Nephron (organoid): ENCODE data around the gene POLD2.

Experiments used
- H3K27ac Mint-ChIP-seq, 3 experiments: 2 replicates each; pipeline ENCODE4 v1.8.0; 2020; ENCODE audit warnings: mixed read lengths in 3 of 3, mild to moderate bottlenecking in 2 of 3, moderate library complexity in 1 of 3
- H3K27me3 Mint-ChIP-seq: 2 replicates; pipeline ENCODE4 v1.8.0; 2021; ENCODE audit warnings: low read depth, mild to moderate bottlenecking, moderate library complexity, mixed read lengths
- H3K36me3 Mint-ChIP-seq: 2 replicates; pipeline ENCODE4 v1.8.0; 2020; ENCODE audit warnings: low read depth, mixed read lengths
- H3K4me1 Mint-ChIP-seq: 2 replicates; pipeline ENCODE4 v1.8.0; 2020; ENCODE audit warnings: mixed read lengths
- H3K4me3 Mint-ChIP-seq, 3 experiments: 2 replicates each; pipeline ENCODE4 v1.8.0; 2020; ENCODE audit warnings: mild to moderate bottlenecking in 3 of 3, mixed read lengths in 3 of 3, moderate library complexity in 2 of 3
- H3K9me3 Mint-ChIP-seq: 2 replicates; pipeline ENCODE4 v1.8.0; 2020; ENCODE audit warnings: mixed read lengths
- TF ChIP-seq, protein P1 (sequence below), 3 experiments: fragments of 200-600 bp; sonication (generic); IDR thresholded peaks; one replicate each; pipeline ENCODE4 v1.5.0; 2021; ENCODE audit warnings: antibody characterized with exemption in 3 of 3; ENCODE audit not compliant: unreplicated experiment in 3 of 3

The POLD2 gene

DNA sequence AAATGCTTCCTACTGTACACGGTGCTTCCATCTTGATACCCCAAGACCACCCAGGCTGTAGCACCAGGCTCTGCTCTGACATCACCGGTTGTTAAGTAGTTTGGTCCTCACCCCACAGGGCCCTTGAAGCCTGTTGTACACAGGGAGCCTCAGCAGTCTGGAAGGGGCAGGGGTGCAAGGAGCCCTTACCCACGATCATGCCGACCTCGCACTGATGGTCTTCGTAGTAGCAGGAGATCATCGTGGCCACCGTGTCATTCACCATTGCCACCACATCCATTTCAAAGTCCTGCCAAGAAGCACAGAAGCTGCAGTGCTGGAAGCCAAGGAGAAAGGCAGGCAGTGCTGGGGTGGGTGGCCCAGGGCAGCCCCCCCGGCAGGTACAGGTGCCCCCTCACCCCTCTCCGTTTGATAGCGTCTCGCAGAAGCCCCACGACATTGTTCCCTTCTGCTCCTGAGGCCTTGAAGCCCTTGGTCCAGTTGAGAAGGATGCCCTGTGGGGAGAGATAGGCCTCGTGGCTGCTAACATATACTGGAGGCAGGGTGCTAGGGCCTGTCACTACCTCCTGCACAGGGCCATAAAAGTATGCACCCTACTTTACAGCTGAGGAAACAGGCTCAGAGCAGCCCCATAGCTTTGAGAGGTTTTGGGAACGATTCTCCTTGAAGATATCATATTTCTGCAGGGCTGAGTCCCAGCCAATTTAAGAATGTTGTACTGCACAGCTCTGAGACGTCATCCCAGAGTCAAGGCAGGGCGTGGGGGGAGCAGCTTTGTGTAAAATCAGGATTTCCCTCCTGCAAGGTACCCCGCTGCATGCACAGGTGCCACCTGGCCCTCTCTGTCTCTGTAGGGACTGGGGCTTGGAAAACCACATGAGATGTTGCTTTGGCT, 26.5 kb upstream of the POLD2 start:
- H3K27ac Mint-ChIP-seq = peak overlapping the region; percentile 90 to 92 (median 91)
- H3K4me3 Mint-ChIP-seq = peak overlapping the region in 1 of 3 experiments; percentile 15
- no peaks in the 10 kb centered on the region for H3K36me3 Mint-ChIP-seq
- H3K27me3 Mint-ChIP-seq = peaks cover 37% of the 10 kb centered on the region
- H3K4me1 Mint-ChIP-seq = peaks cover 48% of the 10 kb centered on the region
- no peaks in the 10 kb centered on the region for H3K9me3 Mint-ChIP-seq
- TF ChIP-seq, protein P1, sequence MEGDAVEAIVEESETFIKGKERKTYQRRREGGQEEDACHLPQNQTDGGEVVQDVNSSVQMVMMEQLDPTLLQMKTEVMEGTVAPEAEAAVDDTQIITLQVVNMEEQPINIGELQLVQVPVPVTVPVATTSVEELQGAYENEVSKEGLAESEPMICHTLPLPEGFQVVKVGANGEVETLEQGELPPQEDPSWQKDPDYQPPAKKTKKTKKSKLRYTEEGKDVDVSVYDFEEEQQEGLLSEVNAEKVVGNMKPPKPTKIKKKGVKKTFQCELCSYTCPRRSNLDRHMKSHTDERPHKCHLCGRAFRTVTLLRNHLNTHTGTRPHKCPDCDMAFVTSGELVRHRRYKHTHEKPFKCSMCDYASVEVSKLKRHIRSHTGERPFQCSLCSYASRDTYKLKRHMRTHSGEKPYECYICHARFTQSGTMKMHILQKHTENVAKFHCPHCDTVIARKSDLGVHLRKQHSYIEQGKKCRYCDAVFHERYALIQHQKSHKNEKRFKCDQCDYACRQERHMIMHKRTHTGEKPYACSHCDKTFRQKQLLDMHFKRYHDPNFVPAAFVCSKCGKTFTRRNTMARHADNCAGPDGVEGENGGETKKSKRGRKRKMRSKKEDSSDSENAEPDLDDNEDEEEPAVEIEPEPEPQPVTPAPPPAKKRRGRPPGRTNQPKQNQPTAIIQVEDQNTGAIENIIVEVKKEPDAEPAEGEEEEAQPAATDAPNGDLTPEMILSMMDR (IDR thresholded peaks at IDR 0.05; ENCODE audit: unreplicated experiment in 3 of 3) = no peak

DNA sequence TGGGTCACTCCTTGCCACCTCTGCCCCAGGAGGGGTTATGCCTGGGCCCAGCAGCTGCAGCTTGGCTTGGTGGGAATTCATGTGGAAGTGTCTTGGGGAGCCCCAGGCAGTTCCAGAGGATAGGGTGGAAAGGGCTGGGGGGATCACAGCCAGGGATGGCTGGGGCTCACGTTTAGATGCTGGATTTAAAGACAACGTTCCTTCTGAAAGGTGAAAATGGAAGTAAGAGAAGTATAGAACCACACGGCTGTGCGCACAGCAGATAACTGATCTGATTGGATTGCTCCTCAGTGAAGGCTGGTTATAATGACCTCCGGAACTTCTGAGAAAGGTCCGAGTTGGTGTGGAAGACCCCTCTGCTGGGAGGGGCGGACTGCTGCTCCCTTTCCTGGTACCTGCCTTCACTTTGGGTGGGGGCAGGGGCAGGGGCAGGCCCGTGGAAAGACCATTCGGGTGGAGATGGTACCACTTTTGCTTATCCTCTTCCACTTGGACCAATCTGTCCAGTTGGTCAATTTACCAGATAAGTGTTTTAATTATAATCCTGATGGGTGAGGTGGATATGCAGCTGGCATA, 25.7 kb upstream of the POLD2 start:
- TF ChIP-seq, protein P1 (IDR thresholded peaks at IDR 0.05; ENCODE audit: unreplicated experiment in 3 of 3) = no peak
- peaks cover 49% of the 10 kb centered on the region for H3K4me1 Mint-ChIP-seq

DNA sequence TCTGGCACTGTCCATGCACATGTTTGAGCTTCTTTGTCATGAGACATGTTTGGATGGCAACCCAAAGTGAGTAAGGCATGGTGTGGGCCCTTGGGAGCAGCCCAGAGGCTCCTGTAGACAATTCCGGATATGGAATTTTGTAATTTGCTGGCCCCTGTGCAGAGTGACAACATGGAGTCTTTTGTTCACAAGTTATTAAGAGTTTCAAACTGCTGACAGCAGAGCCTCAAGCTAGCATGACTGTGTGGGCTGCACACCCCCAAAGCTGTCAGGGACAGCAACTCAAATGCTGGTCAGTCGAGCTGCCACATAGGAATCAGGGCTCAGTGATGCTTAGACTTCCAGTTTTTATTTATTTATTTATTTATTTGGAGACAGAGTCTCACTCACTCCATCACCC, 24.8 kb upstream of the POLD2 start:
- Mint-ChIP-seq H3K4me1 (peaks cover 58% of the 10 kb centered on the region), H3K27me3 (peaks cover 48% of the 10 kb centered on the region), H3K27ac (peak overlapping the region in 2 of 3 experiments; percentile 88 to 92), H3K4me3 (no peak overlapping the region), H3K36me3 (no peaks in the 10 kb centered on the region), H3K9me3 (no peaks in the 10 kb centered on the region)
- TF ChIP-seq, protein P1 (IDR thresholded peaks at IDR 0.05; ENCODE audit: unreplicated experiment in 3 of 3) = no peak

More for the DNA sequence above, 25.7 kb upstream of the POLD2 start:
- Mint-ChIP-seq H3K27me3 (peaks cover 39% of the 10 kb centered on the region), H3K27ac (peak overlapping the region in 2 of 3 experiments; percentile 65 to 92), H3K36me3 (no peaks in the 10 kb centered on the region), H3K9me3 (no peaks in the 10 kb centered on the region), H3K4me3 (peak overlapping the region in 1 of 3 experiments; percentile 36)

DNA sequence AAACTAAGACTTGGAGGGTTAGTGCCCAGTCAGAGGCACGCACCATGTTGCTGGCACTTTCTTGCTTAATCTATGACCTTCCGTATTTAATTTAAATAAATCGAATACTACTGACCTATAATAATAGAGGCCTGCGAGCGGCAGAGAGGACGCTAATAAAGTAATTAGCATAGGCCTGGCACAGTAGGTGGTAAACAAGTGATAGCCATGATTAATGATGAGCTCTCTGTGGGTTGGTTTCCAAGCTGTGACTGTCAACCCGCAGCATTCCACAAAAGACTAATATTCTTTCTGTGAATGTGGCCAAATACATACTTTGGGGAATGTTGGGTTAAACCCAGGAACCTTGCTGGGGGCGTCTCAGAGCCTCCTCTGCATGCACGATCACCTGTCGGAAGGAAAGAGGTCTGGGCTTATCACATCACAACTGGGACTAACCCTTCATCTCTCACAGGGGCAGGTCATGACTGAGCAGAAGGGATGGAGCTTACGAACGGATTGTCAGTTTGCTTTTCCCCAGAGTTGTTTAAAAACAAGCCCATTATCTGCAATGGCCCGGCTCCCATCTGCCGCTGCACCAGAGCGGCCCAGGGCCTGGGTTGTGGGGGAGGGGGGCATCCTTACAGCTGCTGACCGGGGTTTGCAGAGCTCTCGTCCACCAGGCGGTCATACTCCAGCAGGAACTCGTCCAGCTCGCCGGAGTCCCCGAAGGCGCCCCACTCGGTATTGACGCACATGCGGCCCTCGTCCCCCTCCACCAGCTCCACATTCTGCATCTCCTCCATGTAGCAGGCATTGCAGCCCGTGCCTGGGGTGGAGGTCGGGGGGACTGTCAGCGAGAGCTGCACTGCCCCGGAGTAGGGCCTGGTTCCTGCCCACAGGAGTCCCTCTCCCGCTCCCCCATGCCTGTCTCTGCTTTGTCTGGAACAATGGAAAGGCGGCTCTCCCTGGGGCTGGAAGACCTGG, 24.0 kb upstream of the POLD2 start:
- Mint-ChIP-seq H3K9me3 (no peaks in the 10 kb centered on the region), H3K4me1 (peaks cover 58% of the 10 kb centered on the region), H3K27ac (peak overlapping the region; percentile 42 to 88 (median 45)), H3K27me3 (peaks cover 48% of the 10 kb centered on the region), H3K36me3 (no peaks in the 10 kb centered on the region), H3K4me3 (peak overlapping the region in 2 of 3 experiments; percentile 48 to 63)
- TF ChIP-seq, protein P1 (IDR thresholded peaks at IDR 0.05; ENCODE audit: unreplicated experiment in 3 of 3) = no peak

DNA sequence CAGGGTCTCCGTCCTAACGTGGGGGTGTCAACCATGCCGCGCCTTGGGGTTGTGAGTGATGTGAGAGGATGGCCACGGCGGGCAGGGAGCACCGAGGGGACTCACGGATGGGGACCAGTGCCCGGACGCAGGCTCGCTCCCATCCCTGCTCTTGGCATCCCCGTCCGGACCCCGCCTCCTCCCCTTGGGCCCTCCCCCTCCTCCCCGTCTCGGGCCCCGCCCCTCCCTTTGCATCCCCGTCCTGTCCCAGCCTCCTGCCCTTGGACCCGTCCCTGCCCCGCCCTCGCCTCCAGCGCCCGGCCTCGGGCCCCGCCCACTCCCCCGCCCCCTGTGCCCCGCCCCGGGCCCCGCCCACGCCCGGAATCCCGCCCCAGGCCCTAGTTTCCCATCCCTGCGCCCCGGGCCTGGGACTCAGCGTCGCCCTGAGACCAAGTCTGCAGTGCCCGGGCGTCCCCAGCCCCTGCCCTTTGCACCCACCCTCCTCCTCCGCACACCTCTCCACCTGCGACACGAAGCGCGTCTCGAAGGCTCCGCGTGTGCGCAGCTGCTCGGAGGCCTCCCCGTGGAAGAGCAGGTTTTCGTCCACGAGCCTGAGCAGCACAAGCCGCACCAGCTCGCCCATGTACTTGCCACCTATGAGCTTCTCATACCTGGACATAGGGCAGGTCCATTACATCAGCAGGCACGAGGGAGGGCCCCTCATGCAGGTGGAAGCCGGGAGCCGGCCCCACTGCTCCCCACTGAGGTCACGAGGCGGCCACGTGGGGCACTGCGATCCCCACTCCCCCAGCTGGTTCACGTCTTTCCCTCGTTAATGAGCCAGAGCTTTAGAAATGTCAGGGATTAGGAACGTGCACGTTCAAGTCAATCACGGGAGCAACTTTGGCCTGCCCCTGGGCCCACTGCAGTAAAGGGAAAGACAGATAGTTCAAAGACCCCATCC, 22.9 kb upstream of the POLD2 start:
- TF ChIP-seq, protein P1 (IDR thresholded peaks at IDR 0.05; ENCODE audit: unreplicated experiment in 3 of 3) = no peak
- Mint-ChIP-seq H3K4me3 (peak overlapping the region; percentile 63 to 73 (median 66)), H3K36me3 (no peaks in the 10 kb centered on the region), H3K9me3 (no peaks in the 10 kb centered on the region), H3K27ac (peak overlapping the region; percentile 14 to 48 (median 42)), H3K27me3 (peaks cover 48% of the 10 kb centered on the region), H3K4me1 (peaks cover 51% of the 10 kb centered on the region)
